ENCODE data around the gene EMP1.

DNA sequence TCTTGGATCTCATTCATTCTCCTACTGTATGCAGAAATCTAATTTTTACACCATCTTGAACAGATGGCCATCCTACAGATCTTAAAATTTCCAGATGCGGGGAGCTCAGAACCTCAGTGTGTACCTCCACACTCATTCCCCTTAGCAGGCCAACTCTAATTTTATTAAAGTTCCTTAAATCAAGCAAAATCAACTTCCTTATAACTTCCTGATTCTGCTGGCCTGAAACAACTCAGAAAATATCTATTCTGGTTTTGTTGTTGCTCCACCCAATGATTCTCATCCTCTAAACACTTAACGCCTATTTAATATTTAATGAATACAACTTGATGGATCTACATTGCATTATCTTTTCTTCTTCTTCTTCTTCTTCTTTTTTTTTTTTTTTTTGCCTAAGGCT lies 3.1 kb downstream of the EMP1 start:
- TF ChIP-seq RAD21 (conservative IDR thresholded peaks at IDR 0.05) = no peak
- TF ChIP-seq, protein P1, sequence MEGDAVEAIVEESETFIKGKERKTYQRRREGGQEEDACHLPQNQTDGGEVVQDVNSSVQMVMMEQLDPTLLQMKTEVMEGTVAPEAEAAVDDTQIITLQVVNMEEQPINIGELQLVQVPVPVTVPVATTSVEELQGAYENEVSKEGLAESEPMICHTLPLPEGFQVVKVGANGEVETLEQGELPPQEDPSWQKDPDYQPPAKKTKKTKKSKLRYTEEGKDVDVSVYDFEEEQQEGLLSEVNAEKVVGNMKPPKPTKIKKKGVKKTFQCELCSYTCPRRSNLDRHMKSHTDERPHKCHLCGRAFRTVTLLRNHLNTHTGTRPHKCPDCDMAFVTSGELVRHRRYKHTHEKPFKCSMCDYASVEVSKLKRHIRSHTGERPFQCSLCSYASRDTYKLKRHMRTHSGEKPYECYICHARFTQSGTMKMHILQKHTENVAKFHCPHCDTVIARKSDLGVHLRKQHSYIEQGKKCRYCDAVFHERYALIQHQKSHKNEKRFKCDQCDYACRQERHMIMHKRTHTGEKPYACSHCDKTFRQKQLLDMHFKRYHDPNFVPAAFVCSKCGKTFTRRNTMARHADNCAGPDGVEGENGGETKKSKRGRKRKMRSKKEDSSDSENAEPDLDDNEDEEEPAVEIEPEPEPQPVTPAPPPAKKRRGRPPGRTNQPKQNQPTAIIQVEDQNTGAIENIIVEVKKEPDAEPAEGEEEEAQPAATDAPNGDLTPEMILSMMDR (IDR thresholded peaks at IDR 0.05; ENCODE audit: poor library complexity, severe bottlenecking) = no peak
